T-helper 9 cell (primary cell): Measurements from ENCODE around the gene RAPGEF2.

ENCODE experiments used
- DNase-seq: peaks from one replicate; pipeline ENCODE4 v3.0.0-alpha.2; 2020

RAPGEF2 gene

DNA sequence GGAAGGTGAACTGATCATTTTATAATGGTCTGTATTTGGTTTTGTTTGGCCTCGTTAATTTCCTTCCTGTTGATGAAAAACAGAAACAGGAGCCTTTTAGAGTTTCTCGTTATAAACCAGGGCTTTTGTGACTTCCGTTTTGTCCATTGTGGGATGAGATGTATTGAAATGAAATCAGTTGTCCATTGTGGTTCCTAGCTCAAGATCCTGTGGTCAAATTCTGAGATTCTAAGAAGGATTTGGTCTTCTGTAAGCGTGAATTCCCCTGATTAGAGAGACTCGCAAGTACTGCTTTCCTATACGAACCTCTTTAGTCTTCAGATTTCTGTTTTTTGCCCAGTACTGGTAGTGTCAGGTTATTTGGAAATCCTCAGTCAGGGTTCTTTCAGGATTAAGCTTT lies 101.7 kb downstream of the RAPGEF2 start:
- DNase-seq, result no peak

- no peak for DNase-seq
Measured at GRCh38 chr4:159205466-159205865, 102.6 kb downstream of the RAPGEF2 start.

DNA sequence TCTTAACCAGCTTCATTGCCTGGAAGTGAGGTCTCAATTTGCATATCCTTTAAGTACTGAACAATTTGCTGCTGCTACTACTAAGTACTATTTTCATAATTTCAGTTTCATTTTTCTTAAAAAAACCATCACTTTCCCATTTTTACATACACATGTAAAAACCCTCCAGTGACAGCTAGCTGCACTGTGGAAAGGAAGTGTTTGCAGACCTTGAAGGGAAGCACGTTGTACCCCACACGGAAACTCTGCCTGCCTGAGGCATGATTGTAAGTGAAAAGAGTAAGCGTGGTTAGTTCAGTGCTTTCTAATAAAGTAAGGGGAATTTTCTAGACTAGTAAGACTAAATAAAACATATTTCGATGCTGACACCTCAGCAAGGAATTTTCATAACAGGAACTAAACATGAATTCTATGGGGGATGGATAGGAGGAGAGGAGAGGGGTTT lies 103.6 kb downstream of the RAPGEF2 start:
- DNase-seq, result no peak

GRCh38 chr4:159209249-159209648 lies 106.4 kb downstream of the RAPGEF2 start:
- no peak for DNase-seq

GRCh38 chr4:159210975-159211374 lies 108.1 kb downstream of the RAPGEF2 start:
- DNase-seq, result no peak

DNA sequence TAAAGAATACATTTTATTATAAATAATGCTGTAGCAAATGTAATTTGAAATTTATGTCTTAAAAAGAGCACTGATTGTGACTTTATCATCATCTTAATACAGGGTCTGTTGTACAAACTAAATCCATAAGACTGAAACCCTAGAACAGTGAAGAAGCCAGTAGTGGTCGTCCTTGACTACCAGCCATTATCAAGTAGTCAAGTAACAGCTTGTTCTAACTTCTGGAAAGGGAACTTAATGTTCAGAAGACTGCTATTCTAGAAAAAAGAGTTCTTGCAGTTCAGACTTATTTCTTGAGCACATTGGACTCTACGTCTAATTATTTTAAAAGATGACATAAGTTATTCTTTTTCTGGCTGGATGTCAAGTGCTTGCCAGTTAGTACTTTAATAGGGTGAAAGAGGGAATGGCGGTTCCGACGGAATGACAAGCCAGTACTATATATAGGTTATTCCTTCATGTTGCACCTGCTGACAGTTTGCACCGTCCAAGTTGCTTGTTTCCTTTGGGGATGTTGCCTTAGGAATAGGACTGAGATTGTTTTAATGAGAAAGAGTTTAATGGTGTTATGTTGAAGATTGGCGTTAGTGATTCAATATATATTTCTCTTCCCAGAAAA lies 109.9 kb downstream of the RAPGEF2 start:
- DNase-seq, result no peak

GRCh38 chr4:159216834-159217233 lies 114.0 kb downstream of the RAPGEF2 start:
- DNase-seq, result no peak

DNA sequence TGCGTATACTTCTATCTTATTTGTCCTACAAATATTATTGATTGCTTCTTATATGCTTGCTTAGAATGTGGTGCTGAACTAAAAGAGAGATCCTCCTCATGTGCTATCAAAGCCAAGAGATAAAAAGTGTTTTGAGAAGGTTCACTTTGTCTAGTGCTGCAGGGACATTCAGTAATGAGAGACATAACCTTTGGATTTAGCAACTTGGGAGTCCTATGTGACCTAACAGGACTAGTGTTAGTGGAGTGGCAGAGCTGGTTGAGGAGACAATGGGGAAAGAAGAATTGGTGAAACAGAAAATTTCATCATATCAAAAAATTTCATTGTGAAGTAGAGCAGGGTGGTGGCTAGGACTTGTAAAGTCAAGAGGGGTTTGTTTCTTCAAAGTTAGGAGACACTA lies 117.0 kb downstream of the RAPGEF2 start:
- no peak for DNase-seq

- DNase-seq, result no peak
Measured at GRCh38 chr4:159220353-159220752, 117.5 kb downstream of the RAPGEF2 start.

DNA sequence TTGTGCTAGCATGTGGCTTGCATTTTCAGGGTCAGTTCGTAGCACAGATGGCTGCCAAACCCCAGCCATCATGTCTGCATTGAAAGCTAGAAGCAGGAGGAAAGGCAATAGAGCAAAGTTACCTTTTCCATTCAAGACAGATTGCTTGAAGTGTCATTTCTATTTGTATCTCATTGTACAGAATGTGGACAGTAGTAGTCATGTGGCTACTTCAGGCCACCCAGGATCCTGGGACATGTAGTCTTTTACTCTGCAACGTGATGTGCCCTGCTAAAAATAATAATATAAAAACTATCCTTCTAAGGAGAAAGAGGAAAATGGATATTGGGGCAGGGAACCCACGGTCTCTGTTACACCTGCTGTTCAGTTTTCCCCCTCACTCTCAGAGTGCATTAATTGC lies 118.4 kb downstream of the RAPGEF2 start:
- no peak for DNase-seq

- DNase-seq, result no peak
Measured at GRCh38 chr4:159222043-159222552, 119.2 kb downstream of the RAPGEF2 start.

DNA sequence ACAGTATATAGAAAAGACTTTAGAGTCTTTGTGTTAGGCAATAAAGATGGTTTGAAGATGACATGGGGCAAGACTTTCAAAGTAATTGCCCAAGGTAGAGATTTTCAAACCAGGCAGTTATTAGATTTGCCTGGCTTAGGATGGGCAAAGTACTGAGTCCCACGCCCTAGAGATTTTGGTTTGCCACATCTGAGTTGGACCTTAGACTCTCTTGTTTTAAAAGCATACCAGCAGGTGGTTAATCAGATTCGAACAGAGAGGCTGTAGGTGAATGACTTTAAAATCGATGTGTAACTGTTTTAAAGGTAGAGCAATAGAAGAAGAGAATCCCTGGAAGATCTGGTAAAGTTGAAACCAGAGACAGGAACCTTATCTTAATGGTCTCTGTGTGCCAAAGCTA lies 121.5 kb downstream of the RAPGEF2 start:
- DNase-seq, result no peak

GRCh38 chr4:159227378-159227777 lies 124.5 kb downstream of the RAPGEF2 start:
- DNase-seq, result no peak

DNA sequence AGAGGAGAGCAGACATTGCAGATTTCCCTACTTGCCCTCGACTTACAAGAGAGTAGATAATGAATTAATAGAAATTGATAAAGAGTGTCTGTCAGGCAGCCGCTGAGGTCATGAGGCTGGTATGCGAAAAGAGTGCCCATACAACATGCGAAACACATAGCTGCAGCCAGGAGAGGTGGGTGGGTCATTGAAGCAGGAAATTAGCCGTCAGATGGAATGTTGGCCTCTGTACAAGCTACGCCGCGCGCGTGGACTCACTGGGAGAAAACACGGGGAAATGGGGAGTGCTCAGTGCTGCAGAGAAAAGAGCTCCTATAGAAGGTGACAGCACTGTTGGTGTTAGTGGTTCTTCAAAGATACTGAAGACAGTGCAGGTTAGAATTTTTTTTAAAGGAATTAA lies 125.1 kb downstream of the RAPGEF2 start:
- DNase-seq, result no peak

DNA sequence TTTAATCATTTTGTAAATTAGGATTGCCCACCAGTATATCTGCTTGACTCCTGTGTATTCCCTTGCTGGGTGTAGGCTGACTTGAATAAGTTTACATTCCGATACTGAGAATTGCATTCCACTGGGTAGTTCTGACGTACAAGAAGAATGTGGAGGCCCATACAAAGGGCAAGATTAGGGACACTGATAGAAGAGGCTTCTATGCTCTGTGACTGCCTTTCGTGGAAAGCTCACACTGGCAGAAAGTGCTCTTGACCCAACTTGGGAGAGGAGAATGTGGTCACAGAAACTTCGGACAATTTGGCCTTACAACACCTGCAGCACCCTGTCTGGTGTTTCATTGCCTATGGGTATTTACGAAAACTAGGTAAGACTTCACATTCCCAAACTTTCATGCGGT lies 126.3 kb downstream of the RAPGEF2 start:
- DNase-seq, result no peak

DNA sequence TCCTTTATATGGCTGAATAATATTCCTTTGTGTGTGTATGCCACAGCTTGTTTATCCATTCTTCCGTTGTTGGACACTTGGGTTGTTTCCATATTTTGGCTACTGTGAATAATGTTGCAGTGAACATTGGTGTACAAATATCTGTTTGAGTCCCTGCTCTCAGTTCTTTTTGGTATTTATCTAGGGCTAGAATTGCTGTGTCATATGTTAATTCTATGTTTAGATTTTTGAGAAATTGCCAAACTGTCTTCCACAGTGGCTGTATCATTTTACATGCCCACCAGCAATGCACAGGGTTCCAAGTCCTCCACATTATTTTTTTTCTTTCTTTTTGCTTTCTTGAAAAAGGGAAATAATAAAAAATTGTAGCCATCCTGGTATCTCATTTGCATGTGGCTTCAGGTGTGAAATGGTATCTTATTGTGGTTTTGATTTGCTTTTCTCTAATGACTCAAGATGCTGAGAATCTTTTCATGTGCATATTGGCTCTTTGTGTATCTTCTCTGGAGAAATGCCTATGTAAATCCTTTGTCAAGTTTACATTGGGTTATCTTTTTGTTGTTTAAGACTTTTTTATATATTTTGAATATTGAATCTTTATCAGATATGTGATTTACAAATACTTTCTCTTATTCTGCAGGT lies 129.7 kb downstream of the RAPGEF2 start:
- no peak for DNase-seq

DNA sequence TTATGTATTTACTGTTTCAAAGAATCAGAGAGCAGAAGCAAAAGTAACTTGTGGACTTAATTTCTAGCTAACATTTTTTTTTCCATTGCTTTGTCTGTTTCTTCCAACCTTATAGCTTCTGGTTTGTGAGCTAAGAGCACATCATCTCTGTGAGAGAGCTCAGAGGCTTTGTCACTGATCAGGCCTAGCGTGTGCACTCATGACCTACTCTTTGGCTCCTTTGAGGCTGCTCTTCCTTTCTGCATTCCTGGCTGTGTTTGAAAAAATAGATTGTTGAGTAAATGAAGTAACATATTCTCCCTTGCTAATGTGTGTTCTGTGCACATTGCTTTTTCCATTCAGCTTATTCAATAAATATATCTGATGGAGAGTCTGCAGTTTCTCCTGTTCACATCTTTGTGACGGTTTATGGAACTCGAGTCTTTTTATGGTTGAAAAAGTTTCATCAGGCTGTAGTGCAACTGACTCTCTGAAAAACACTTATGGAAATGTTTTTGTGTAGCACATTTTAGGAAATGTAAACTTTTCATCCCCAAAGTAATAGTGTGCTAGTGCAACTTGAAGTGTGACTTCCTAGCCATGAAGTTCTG lies 133.0 kb downstream of the RAPGEF2 start:
- no peak for DNase-seq

DNA sequence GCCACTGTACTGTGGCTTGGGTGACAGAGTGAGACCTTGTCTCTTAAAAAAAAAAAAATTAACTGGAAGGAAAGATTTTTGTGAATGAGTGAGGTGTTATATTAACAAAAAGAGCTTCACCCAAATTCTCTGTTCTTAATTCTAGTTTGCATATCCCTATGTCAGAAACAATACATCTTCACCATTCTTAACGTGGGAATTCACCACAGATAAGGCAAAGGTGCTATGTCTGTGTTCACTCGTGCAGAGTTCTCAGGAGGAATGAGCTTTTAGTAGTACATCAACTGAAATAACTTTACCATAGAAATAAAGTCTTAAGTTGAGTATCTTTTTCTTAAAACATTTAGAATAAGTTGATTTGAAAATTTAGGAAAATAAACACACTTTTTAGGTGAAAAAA lies 135.1 kb downstream of the RAPGEF2 start:
- no peak for DNase-seq

GRCh38 chr4:159238631-159239030 lies 135.8 kb downstream of the RAPGEF2 start:
- no peak for DNase-seq

- DNase-seq, result no peak
Measured at GRCh38 chr4:159239629-159240028, 136.8 kb downstream of the RAPGEF2 start.

- DNase-seq, result no peak
Measured at GRCh38 chr4:159240046-159240445, 137.2 kb downstream of the RAPGEF2 start.

GRCh38 chr4:159240687-159241086 lies 137.8 kb downstream of the RAPGEF2 start:
- DNase-seq, result no peak

DNA sequence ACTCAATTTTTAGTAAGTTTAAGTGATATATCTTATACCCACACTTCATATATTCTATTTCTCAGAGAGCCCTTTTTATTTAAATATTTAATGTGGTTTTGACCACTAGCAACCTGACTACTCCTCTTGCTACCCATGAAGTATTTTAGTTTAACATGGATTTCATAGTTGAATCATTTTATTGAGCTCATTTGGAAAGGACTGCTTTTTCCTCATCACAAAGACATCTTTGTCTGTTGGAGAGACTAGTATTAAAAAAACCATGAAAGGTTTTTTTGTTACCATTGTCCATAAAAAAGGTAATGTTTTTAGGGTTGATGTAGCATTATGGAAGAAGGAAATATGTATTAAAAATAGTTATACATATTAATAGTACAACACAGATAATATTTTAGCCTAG lies 139.5 kb downstream of the RAPGEF2 start:
- no peak for DNase-seq
